ENCODE results near the gene SLC25A24. TPM values are rescaled to one million over a fixed set of nuclear protein-coding genes. Genes with fewer than 3 reads are reported as not detected.

SLC25A24 gene
- total and polyA plus RNA-seq, 2 of the 13 experiments (the other 11 are each of a cell fraction or from before 2014, with no cell fraction given): 8.0 to 12.4 TPM

DNA sequence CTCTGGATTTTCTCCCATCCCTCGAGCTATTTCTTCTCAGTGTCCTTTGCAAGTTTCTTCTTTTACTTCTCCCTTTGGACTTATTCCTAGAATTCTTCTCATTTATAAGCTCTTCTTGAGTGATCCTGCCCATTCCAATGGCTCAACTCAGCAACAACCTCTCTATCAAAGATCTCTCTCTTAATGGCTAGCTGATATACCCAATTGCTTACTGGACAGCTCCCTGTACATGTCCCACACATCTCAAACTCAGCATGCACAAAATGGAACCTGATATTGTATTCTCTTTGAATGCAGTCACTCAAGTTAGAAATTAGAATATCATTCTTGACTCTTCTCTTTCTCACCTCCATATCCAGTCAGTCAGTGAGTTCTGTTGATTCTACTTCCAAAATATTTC, 48.6 kb downstream of the SLC25A24 start:
- DNase-seq (ENCODE audit: low spot score) (no peak), FAIRE-seq (no peak), ATAC-seq (no peak)
- WGBS (ENCODE audit: low lambda C conversion rate): 57% methylated on average over 1 of the region's 1 CpG
- no peak overlapping the region for H3K27ac ChIP-seq (ENCODE audit: extremely low read length, insufficient read depth, low read length)
- intact Hi-C loops (cut with micrococcal nuclease; ENCODE audit: unreplicated experiment) (no loop called here), in situ Hi-C loops (cut with HindIII; ENCODE audit: extremely low pct_ligation_motif_present, low pct_unique_long_range_greater_than_20kb) (no loop called here)
- H4K20me1 ChIP-seq (ENCODE audit: insufficient read depth, low read length): no peaks in the 10 kb centered on the region
- ChIA-PET POLR2A (no interaction called here), CTCF (ENCODE audit: low intra/inter-chr PET ratio, low total read pairs) (no interaction called here)
- no peak overlapping the region for H3K4me2 ChIP-seq (ENCODE audit: low read depth, low read length)
- no peak overlapping the region for H2AFZ ChIP-seq (ENCODE audit: low read length)
- peaks cover 0 to 3% of the 10 kb centered on the region in 2 experiments; a peak in 1 of 5 replicates for H3K36me3 ChIP-seq (replicated peaks in 1 of 2; ENCODE audit: control insufficient read depth in 1 of 2, insufficient read depth in 2 of 2, low read length in 2 of 2)
- no peaks in the 10 kb centered on the region for H3K9me3 ChIP-seq (ENCODE audit: low read length)
- no TSS peak for BruUV-seq (replicated peaks)
- no peaks in the 10 kb centered on the region for H3K79me2 ChIP-seq (ENCODE audit: insufficient read depth, low read length)
- no peaks in the 10 kb centered on the region for H3K27me3 ChIP-seq (ENCODE audit: control insufficient read depth in 1 of 2, insufficient read depth in 2 of 2, low read length in 2 of 2)
- TF ChIP-seq, protein P1, sequence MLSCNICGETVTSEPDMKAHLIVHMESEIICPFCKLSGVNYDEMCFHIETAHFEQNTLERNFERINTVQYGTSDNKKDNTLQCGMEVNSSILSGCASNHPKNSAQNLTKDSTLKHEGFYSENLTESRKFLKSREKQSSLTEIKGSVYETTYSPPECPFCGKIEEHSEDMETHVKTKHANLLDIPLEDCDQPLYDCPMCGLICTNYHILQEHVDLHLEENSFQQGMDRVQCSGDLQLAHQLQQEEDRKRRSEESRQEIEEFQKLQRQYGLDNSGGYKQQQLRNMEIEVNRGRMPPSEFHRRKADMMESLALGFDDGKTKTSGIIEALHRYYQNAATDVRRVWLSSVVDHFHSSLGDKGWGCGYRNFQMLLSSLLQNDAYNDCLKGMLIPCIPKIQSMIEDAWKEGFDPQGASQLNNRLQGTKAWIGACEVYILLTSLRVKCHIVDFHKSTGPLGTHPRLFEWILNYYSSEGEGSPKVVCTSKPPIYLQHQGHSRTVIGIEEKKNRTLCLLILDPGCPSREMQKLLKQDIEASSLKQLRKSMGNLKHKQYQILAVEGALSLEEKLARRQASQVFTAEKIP (CRISPR knock-in tag; IDR thresholded peaks at IDR 0.05; ENCODE audit: borderline replicate concordance): no peak
- TF ChIP-seq, protein P2, sequence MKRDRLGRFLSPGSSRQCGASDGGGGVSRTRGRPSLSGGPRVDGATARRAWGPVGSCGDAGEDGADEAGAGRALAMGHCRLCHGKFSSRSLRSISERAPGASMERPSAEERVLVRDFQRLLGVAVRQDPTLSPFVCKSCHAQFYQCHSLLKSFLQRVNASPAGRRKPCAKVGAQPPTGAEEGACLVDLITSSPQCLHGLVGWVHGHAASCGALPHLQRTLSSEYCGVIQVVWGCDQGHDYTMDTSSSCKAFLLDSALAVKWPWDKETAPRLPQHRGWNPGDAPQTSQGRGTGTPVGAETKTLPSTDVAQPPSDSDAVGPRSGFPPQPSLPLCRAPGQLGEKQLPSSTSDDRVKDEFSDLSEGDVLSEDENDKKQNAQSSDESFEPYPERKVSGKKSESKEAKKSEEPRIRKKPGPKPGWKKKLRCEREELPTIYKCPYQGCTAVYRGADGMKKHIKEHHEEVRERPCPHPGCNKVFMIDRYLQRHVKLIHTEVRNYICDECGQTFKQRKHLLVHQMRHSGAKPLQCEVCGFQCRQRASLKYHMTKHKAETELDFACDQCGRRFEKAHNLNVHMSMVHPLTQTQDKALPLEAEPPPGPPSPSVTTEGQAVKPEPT (CRISPR knock-in tag; IDR thresholded peaks at IDR 0.05; ENCODE audit: low read depth): no peak
- TF ChIP-seq SRSF1 (optimal IDR thresholded peaks at IDR 0.05; ENCODE audit: low read depth, low read length) (no peak), KDM5B (CRISPR knock-in tag; IDR thresholded peaks at IDR 0.05; ENCODE audit: borderline replicate concordance) (no peak), ZNF891 (CRISPR knock-in tag; IDR thresholded peaks at IDR 0.05) (no peak), HMGA1 (CRISPR knock-in tag; conservative IDR thresholded peaks at IDR 0.05) (no peak), GLI4 (CRISPR knock-in tag; IDR thresholded peaks at IDR 0.05; ENCODE audit: borderline replicate concordance) (no peak), ZFP37 (CRISPR knock-in tag; IDR thresholded peaks at IDR 0.05; ENCODE audit: borderline replicate concordance) (no peak), SATB2 (CRISPR knock-in tag; IDR thresholded peaks at IDR 0.05) (no peak), HDAC6 (IDR thresholded peaks at IDR 0.05; ENCODE audit: low read depth, low read length) (no peak), ZNF143 (CRISPR knock-in tag; IDR thresholded peaks at IDR 0.05) (no peak), MTF2 (CRISPR knock-in tag; IDR thresholded peaks at IDR 0.05; ENCODE audit: borderline replicate concordance) (no peak), TOPORS (CRISPR knock-in tag; IDR thresholded peaks at IDR 0.05) (no peak), ERF (CRISPR knock-in tag; IDR thresholded peaks at IDR 0.05) (no peak)
- TF ChIP-seq, protein P3, sequence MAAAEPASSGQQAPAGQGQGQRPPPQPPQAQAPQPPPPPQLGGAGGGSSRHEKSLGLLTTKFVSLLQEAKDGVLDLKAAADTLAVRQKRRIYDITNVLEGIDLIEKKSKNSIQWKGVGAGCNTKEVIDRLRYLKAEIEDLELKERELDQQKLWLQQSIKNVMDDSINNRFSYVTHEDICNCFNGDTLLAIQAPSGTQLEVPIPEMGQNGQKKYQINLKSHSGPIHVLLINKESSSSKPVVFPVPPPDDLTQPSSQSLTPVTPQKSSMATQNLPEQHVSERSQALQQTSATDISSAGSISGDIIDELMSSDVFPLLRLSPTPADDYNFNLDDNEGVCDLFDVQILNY (CRISPR knock-in tag; conservative IDR thresholded peaks at IDR 0.05): no peak
- no peaks in the 10 kb centered on the region for H3K4me1 ChIP-seq (ENCODE audit: insufficient read depth, low read length)
- H3K9ac ChIP-seq (ENCODE audit: insufficient read depth, low read depth, low read length): no peak overlapping the region
- H3K4me3 ChIP-seq (replicated peaks in 1 of 3; ENCODE audit: insufficient read depth in 1 of 3, low read depth in 2 of 3, low read length in 3 of 3): no peak overlapping the region

All from HepG2 (cell line).